ENCODE data around the gene CELA2A.
"Not testable (repeated sequence)": the region's sequence is repeated elsewhere in the genome, so short reads cannot be mapped to it uniquely, and the experiment has no call there.

Gene CELA2A

DNA sequence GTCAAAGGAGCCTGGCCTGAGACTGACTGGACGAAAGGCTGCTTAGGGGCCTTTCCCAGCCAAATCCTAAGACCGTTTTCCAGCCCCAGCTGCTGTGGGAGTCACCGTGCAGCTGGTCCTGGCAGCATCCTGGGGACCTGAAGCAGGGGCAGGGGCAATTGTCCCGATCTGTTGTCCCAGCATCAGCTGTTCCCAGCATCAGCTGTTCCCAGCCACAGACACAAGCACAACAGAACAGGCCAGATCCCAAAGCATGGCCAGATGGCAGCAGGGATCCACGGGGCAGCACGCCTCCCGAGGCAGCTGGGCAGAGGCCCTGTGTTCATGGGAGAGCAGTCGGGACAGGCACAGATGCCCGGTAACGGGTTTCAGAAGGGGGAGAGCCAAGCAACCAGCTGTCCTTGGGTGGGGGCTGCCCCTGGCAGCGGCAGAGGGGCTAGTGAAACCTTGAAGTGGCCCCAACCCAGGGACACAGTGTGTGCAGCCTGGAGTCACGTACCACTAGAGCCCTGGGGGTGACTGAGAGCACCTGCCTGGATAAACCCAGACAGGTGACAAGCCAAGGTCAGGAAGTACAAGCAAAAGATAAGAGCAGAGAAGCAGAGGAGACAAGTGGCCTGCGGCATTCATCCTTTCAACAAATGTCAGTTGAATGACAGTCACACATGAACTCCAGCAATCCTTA is 32.7 kb downstream of the CELA2A start:
- Mint-ChIP-seq H3K27me3 (no peaks in the 10 kb centered on the region), H3K4me3 (no peak overlapping the region), H3K27ac (no peak overlapping the region), H3K9me3 (no peaks in the 10 kb centered on the region), H3K36me3 (peaks cover 6% of the 10 kb centered on the region), H3K4me1 (no peaks in the 10 kb centered on the region)

DNA sequence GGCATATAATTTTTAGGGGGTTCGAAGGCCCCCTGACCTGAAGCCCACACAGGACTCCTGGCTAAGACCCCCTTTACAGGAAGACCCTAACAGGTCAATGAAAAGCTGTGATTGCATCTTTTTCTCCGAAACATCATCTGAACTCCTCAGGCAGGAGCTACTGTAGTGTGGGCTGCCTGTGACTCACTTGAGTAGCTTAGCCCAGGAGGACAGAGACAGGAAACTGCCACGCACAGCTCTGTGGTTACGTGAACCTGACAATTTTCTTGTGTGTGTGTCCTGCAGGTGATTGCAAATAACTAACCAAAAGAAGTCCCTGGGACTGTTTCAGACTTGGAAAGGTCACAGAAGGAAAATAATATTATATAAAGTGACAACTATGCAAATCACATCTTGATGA is 34.5 kb downstream of the CELA2A start:
- H3K36me3 Mint-ChIP-seq, H3K4me3 Mint-ChIP-seq, H3K9me3 Mint-ChIP-seq, H3K4me1 Mint-ChIP-seq, H3K27ac Mint-ChIP-seq, H3K27me3 Mint-ChIP-seq: not testable (repeated sequence)

DNA sequence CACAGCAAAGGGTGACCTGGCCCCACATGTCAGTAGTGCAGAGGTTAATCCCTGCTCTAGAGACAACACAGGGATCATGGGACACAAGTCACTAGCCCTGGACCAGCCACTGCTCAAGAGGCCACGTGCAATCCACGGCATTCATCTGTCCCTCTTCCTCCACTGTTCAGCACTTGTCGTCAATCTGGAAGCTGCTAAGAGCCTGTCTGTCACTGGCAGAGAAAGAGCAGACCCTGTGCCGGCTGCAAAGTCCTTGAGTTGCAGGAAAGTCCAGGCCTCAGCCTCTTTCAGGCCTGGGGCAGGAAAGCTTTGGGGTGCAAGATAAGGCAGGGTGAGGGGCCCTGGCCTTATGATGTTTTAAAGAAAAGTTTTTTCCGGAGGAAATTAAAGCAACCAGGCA is 36.1 kb downstream of the CELA2A start:
- H3K4me3 Mint-ChIP-seq: no peak overlapping the region
- H3K27me3 Mint-ChIP-seq: no peaks in the 10 kb centered on the region
- no peaks in the 10 kb centered on the region for H3K4me1 Mint-ChIP-seq
- H3K9me3 Mint-ChIP-seq: no peaks in the 10 kb centered on the region
- peaks cover 13% of the 10 kb centered on the region for H3K36me3 Mint-ChIP-seq
- H3K27ac Mint-ChIP-seq: no peak overlapping the region

DNA sequence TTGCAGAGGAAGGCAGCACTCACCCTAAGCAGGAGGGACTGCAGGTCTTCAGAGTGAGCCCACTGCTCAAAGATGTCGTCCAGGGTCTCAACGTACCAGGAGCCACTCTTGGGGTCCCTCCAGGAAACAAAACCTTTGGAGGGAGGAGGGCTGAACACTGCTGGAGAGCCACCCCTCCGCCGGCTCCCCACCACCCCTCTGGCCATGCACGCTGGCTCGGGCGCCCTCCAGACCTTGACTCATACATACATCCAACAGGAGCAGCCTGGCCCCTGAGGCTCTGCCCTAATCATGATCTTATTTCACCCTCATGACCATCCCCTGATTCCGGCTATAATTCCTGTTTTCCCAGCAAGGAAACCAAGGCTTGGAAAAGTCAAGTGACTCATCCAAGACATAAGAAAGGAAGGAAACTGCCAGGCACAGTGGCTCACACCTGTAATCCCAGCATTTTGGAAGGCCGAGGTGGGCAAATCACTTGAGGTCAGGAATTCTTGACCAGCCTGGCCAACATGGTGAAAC is 37.4 kb downstream of the CELA2A start:
- Mint-ChIP-seq H3K4me1 (no peaks in the 10 kb centered on the region), H3K27me3 (no peaks in the 10 kb centered on the region), H3K9me3 (no peaks in the 10 kb centered on the region), H3K4me3 (no peak overlapping the region), H3K27ac (no peak overlapping the region), H3K36me3 (peaks cover 14% of the 10 kb centered on the region)

DNA sequence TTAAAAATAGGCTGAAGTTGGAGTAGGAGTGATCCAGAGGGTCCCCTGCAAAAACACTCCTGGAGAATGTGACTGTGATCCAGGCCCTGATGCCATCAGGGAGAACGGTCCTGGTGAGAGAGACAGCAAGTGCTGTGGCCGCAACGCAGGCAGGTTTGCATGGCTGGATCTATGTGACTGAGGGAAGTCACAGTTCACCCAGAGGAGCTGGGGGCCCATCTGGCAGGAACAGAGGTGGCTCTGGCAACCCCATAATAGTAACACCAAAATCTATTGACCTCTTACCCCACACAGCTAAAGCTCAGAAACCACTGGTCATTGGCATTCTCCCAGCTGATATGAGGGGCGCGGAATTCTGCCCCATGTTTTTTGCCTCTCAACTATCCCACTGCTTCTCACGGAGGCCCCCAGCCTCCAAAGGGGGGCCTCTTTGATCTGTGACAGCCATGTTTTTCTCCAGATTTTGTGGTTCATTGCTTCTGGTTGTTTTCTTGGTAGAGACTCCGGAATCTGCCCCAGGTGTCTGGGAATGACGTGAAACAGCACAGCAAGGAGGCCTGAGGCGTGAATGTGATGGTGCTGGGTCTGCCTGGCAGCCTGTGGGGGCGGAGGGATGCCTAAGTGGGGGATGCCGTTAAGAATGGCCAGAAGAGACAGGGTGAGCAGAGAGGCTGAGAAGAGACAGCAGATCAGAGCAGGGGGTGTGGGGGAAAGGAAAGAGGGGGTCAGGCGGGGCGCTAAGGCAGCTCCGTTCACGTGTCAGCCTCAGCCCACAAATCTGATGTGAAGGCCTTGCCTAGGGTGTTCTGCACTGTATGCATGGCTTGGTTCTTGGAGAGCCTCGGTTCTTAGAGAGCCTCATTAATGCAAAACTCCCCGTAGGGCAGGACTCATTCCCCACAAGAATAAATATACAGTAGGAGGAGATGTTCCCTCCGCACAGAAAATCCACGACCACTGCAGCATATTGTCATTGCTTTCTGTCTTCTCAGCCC is 43.9 kb downstream of the CELA2A start:
- no peaks in the 10 kb centered on the region for H3K27me3 Mint-ChIP-seq
- H3K4me1 Mint-ChIP-seq: no peaks in the 10 kb centered on the region
- H3K4me3 Mint-ChIP-seq: no peak overlapping the region
- H3K27ac Mint-ChIP-seq: no peak overlapping the region
- H3K9me3 Mint-ChIP-seq: no peaks in the 10 kb centered on the region
- H3K36me3 Mint-ChIP-seq: peaks cover 14% of the 10 kb centered on the region

DNA sequence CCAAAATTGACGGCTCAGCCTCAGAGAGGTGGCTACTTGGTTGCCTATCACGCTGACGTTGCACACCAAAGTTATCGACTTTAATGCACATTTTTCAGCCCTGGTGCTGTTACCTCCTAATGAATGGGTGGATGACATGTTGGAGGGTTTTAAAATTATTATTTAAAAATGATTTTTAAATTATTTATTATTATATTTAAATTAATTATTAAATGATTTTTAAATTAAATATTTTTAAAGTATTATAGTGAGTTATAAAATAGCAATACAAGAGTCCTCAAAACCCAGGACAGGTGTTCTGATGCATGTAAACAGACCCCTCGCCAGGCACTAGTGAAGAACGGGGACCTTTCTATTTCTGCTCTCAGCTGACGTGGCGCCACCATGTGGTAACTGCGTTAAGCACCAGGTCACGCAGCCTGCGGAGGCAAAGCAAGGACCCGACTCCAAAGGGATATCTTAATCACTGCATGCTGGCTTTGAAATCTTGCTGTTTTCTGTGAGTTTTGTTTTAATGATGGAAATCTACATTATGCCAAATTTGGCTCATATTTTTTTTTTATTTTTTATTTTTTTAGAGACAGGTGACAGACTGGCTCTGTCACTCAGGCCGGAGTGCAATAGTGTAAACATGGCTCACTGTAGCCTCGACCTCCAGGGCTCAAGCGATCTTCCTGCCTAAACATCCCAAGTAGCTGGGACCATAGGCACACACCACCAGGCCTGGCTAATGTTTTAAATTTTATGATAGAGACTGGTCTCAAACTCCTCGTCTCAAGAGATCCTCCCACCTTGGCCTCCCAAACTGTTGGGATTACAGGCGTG is 44.9 kb downstream of the CELA2A start:
- Mint-ChIP-seq H3K36me3 (peaks cover 7% of the 10 kb centered on the region), H3K27ac (no peak overlapping the region), H3K9me3 (no peaks in the 10 kb centered on the region), H3K27me3 (no peaks in the 10 kb centered on the region), H3K4me1 (no peaks in the 10 kb centered on the region), H3K4me3 (no peak overlapping the region)

DNA sequence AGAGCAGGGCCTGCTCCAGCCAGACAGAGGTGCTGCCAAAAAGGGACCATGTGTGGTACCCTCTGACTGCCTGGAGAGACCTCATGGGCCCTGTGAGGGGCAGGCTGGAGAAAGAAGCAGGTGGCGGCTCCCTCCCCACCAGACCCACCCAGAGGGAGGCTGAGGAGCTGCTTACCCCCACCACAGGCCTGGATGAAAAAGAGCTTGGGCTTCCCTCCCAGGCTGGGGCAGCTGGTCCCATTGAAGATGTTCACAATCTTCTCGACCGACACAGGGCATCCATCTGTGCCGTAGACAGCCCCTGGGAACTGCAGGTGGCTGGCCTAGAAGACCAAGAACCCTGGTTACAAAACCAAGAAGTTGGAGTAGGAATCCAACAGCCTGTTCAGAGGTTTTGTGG is 47.9 kb downstream of the CELA2A start:
- no peaks in the 10 kb centered on the region for H3K4me1 Mint-ChIP-seq
- no peak overlapping the region for H3K4me3 Mint-ChIP-seq
- no peaks in the 10 kb centered on the region for H3K27me3 Mint-ChIP-seq
- peaks cover 4% of the 10 kb centered on the region for H3K36me3 Mint-ChIP-seq
- no peak overlapping the region for H3K27ac Mint-ChIP-seq
- no peaks in the 10 kb centered on the region for H3K9me3 Mint-ChIP-seq

DNA sequence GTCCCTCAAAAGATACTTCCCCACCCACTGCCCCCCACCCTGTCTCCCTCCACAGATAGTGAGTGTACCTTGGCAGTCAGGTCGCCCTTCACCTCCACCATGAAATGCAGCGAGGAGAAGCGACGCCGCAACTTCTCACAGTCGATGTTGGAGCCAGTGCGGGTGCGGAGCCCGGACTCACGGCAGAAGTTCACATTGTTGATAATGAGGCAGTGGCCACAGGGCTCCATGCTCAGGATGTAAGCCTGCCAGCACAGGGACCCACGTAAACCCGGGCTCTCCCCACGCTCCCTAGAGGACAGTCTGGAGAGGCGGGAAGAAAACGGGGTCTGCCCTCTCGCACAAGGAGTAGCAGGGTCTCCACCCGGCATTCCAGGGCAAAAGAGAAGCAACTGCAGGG is 50.3 kb downstream of the CELA2A start:
- Mint-ChIP-seq H3K36me3 (peaks cover 10% of the 10 kb centered on the region), H3K27me3 (no peaks in the 10 kb centered on the region), H3K4me3 (no peak overlapping the region), H3K4me1 (no peaks in the 10 kb centered on the region), H3K9me3 (no peaks in the 10 kb centered on the region), H3K27ac (no peak overlapping the region)

DNA sequence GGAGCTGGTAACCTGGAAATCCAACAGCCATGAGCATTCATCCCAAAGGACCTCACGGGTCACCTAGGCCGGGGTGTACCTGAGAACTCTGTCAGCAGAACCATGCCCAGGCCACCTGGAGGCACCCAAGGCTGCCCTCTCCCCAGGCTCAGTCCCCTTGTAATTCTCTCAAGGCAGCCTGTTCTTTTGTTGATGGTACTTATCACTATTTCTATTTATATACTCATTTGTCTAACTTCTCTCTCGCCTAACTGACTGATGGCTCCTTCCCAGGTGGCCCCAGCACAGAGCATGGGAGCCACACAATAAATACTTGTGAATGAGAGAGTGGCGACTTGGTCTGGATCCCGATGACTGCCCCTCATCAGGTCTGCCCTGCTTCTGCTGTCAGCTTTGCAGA is 50.7 kb downstream of the CELA2A start:
- no peaks in the 10 kb centered on the region for H3K4me1 Mint-ChIP-seq
- H3K27ac Mint-ChIP-seq: no peak overlapping the region
- peaks cover 10% of the 10 kb centered on the region for H3K36me3 Mint-ChIP-seq
- H3K4me3 Mint-ChIP-seq: no peak overlapping the region
- H3K9me3 Mint-ChIP-seq: no peaks in the 10 kb centered on the region
- H3K27me3 Mint-ChIP-seq: no peaks in the 10 kb centered on the region

DNA sequence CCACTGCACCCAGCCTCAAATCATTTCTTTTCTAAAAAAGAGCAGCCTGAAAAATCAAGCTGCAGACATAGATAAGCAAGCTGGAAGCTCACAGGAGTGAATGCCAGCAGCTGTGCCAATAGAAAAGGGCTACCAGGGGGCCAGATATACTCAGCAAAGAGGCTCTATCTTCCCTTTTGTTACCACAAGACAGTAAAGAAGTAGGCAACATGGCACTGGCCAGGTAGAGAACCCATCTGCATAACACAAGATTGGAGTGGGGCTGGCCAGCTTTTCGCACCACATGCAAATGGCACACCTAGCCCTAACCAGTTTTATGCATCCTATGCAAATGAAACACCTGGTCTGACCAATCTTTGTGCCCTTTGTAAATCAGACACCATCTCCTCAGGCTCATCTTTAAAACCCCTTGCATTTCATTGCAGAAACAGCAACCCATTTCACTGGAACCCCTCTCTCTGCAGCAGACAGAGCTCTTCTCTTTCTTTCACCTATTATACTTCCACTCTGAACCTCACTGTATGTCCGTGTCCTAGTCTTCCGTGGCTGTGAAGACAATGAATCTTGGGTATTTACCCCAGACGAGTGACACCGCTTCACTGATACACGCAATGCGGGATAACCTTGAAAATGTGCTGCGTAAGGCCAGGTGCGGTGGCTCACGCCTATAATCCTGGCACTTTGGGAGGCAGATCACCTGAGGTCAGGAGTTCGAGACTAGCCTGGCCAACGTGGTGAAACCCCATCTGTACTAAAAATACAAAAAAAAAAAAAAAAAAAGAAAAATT is 52.4 kb downstream of the CELA2A start:
- no peak overlapping the region for H3K4me3 Mint-ChIP-seq
- no peaks in the 10 kb centered on the region for H3K4me1 Mint-ChIP-seq
- no peak overlapping the region for H3K27ac Mint-ChIP-seq
- H3K36me3 Mint-ChIP-seq: peaks cover 11% of the 10 kb centered on the region
- H3K27me3 Mint-ChIP-seq: no peaks in the 10 kb centered on the region
- no peaks in the 10 kb centered on the region for H3K9me3 Mint-ChIP-seq

DNA sequence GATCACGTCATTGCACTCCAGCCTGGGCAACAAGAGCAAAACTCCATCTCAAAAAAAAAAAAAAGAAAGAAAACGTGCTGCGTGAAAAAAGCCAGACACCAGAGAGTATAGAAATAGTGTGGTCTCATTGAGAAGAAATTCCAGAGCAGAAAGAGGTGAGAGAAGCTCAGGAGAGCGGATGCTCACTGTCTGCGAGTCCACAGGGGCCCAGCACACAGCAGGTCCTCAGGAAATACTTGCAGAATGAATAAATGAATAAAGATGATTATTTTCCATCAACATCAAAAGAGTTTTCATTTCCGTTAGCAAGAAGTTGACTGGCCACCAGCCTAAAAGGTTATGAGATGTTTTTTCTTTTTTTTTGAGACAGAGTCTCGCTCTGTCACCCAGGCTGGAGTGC is 53.1 kb downstream of the CELA2A start:
- no peaks in the 10 kb centered on the region for H3K9me3 Mint-ChIP-seq

DNA sequence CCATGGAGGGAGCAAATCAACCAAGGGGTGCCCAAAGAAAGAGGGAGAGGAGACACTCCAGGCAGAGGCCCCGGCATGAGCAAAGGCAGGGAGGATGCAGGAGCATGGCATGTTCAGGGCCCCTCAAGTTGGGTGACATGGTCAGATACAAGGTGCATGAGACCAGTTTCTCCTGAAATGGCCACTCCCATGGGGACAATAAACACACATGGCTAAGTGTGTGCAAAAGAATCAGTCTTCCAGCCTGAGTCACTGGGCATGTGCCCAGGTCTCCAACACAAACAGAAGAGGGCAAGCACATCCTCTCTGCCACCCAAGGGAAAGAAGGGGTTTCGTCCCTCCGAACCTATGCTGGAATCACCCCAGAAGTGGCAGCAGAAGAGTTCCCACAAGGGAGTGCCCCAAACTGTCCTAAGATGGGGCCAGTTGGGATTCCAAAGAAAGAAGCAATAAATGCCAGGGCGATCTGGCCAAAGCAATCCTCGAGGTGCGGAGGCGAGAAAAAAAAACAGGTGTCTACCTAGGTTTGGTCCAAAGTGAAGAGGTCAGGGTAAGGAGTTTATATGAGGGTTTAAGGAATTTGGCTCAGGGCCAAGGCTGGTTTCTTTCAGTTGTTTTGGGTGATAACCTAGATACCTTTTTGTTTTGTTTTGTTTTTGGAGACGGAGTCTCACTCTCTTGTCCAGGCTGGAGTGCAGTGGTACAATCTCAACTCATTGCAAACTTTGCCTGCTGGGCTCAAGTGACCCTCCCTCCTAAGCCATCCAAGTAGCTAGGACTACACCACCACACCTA is 54.3 kb downstream of the CELA2A start:
- Mint-ChIP-seq H3K27me3 (no peaks in the 10 kb centered on the region), H3K36me3 (peaks cover 11% of the 10 kb centered on the region), H3K27ac (no peak overlapping the region), H3K4me1 (peaks cover 11% of the 10 kb centered on the region), H3K4me3 (no peak overlapping the region), H3K9me3 (no peaks in the 10 kb centered on the region)

More for the DNA sequence above, 53.1 kb downstream of the CELA2A start:
- peaks cover 3% of the 10 kb centered on the region for H3K4me1 Mint-ChIP-seq
- no peak overlapping the region for H3K4me3 Mint-ChIP-seq
- peaks cover 11% of the 10 kb centered on the region for H3K36me3 Mint-ChIP-seq
- no peak overlapping the region for H3K27ac Mint-ChIP-seq
- no peaks in the 10 kb centered on the region for H3K27me3 Mint-ChIP-seq

DNA sequence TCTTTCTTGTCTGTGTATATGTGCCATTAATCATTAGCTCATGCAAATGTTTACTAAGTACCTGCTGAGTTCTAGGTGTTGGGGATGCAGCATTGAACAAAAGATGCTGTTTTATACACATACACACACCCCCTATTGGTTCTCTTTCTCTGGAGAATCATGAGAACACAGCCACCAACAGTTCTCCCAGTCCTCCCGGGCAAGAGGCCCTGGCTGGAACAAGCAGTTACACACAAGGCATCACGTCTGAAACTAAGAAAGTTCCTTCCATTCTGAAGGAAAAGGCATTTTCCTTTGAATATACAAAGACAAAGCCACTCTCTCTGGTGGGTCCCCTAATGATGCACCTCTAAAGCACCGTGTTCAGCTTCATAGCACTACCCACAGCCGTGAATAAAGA is 56.7 kb downstream of the CELA2A start:
- no peaks in the 10 kb centered on the region for H3K27me3 Mint-ChIP-seq

DNA sequence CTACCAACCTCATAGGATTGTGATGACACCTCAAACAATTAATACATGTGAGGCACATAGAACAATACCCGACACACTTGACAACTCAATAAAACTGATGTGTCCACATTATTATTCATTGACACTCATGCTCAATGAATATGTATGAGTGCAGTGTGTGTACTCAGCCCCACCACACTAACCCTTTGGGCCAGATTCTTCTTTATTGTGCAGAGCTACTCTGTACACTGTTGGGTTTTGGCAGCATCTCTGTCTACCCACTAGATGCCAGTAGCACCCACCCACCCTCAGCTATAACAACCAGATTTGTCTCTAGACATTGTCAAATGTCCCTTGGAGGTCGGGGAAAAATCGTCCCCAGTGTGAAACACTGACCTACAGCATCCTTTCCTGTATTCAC is 57.4 kb downstream of the CELA2A start:
- H3K4me1 Mint-ChIP-seq: peaks cover 11% of the 10 kb centered on the region
- no peak overlapping the region for H3K27ac Mint-ChIP-seq
- no peaks in the 10 kb centered on the region for H3K27me3 Mint-ChIP-seq
- no peak overlapping the region for H3K4me3 Mint-ChIP-seq
- peaks cover 14% of the 10 kb centered on the region for H3K36me3 Mint-ChIP-seq
- no peaks in the 10 kb centered on the region for H3K9me3 Mint-ChIP-seq

More for the DNA sequence above, 56.7 kb downstream of the CELA2A start:
- Mint-ChIP-seq H3K27ac (no peak overlapping the region), H3K9me3 (no peaks in the 10 kb centered on the region), H3K4me1 (peaks cover 11% of the 10 kb centered on the region), H3K36me3 (peaks cover 14% of the 10 kb centered on the region), H3K4me3 (no peak overlapping the region)
